Uterus (tissue), 4 donors: ENCODE results near the gene CLIC6. TPM values are rescaled to one million over a fixed set of nuclear protein-coding genes. Genes with fewer than 3 reads are reported as not detected.
"Not testable (repeated sequence)": the region's sequence is repeated elsewhere in the genome, so short reads cannot be mapped to it uniquely, and the experiment has no call there.

ENCODE experiments used
- DNase-seq, 2 donors: peaks; one replicate each; pipeline ENCODE4 v3.0.0-alpha.2; 2019 to 2020
- H3K27ac ChIP-seq, 2 donors: fragments of 200-600 bp; sonication (generic); 1 replicate in 1 of 2; 2 replicates in 1 of 2; pipeline ENCODE4 v1.5.1; 2016 to 2018
- H3K27me3 ChIP-seq, 2 donors: fragments of 200-600 bp; sonication (generic); one replicate each; pipeline ENCODE4 v1.5.1; 2018 to 2019; ENCODE audit warnings: control low read depth in 1 of 2
- H3K36me3 ChIP-seq, 2 donors: fragments of 200-600 bp; sonication (generic); one replicate each; pipeline ENCODE4 v1.5.1; 2019; ENCODE audit warnings: control low read depth in 1 of 2
- H3K4me1 ChIP-seq, 2 donors: fragments of 200-600 bp; sonication (generic); one replicate each; pipeline ENCODE4 v1.5.1; 2018 to 2019; ENCODE audit warnings: control low read depth in 1 of 2
- H3K4me3 ChIP-seq, 2 donors: fragments of 200-600 bp; sonication (generic); 1 replicate in 1 of 2; 2 replicates in 1 of 2; pipeline ENCODE4 v1.5.1; 2018 to 2019; ENCODE audit warnings: mild to moderate bottlenecking in 1 of 2
- H3K9me3 ChIP-seq, 2 donors: fragments of 200-600 bp; sonication (generic); one replicate each; pipeline ENCODE4 v1.5.1; 2019; ENCODE audit warnings: control low read depth in 1 of 2
- POLR2A ChIP-seq, 2 donors: fragments of 450-650 bp; IDR thresholded peaks; one replicate each; pipeline ENCODE4 v1.6.1; 2016; ENCODE audit warnings: antibody characterized with exemption in 2 of 2, mild to moderate bottlenecking in 1 of 2, moderate library complexity in 1 of 2
- intact Hi-C: fragments of 100-400 bp; cut with DNase I; formaldehyde crosslinking; loops from one replicate; pipeline ENCODE4 v1.15.1; 2023; ENCODE audit warnings: low total_unique reads
- total RNA-seq, 4 donors: library from RNA; depleted of rRNA in 3 of 4; stranded (reverse); fragments of >200 nt in 3 of 4; gene quantifications; one replicate each; pipeline versions ENCODE4 v1.1.0 to v1.2.4, GENCODE V29; 2014 to 2023
- TF ChIP-seq, protein P1 (sequence below), 4 experiments: fragments of 200-600 bp in 2 of 4; fragments of 450-650 bp in 2 of 4; sonication (generic) in 2 of 4; IDR thresholded peaks; one replicate each; pipeline ENCODE4 v1.5.1; 2016 to 2019; ENCODE audit warnings: antibody characterized with exemption in 4 of 4, mild to moderate bottlenecking in 2 of 4, moderate library complexity in 1 of 4
- donor health status: DM: yes; HTN: yes; CAD: no.

CLIC6 gene
- total RNA-seq, 4 donors from 2014 or later = under 0.01 to 0.69 (median 0.38) TPM

DNA sequence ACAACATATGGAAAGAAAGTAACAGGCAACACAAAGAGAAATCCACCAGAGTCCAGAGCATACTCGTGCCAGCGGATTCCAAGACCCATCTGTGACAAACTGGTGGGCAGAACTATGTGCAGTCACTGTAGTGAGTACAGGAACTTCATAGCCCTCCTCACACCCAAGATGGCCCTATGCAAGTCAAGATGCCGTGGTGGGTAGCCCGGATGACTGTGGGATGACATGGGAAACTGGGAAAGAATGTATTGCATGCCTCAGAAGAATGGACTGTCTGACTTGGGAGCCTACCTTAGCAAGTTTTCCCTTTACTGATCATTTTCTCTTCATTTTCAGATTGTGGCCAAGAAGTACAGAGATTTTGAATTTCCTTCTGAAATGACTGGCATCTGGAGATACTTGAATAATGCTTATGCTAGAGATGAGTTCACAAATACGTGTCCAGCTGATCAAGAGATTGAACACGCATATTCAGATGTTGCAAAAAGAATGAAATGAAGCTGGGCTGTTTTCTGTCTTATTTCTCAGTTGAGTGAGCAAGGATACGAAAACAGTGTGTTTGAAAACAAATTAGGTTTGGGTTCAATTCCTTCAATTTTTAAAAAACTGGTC is 47.3 kb downstream of the CLIC6 start:
- no peak for DNase-seq
- H3K4me1 ChIP-seq = no peaks in the 10 kb centered on the region
- intact Hi-C loops = no loop called here
- H3K4me3 ChIP-seq = no peak overlapping the region
- no peak overlapping the region for H3K27ac ChIP-seq
- no peaks in the 10 kb centered on the region for H3K36me3 ChIP-seq
- H3K27me3 ChIP-seq = no peaks in the 10 kb centered on the region
- no peaks in the 10 kb centered on the region for H3K9me3 ChIP-seq
- TF ChIP-seq, protein P1, sequence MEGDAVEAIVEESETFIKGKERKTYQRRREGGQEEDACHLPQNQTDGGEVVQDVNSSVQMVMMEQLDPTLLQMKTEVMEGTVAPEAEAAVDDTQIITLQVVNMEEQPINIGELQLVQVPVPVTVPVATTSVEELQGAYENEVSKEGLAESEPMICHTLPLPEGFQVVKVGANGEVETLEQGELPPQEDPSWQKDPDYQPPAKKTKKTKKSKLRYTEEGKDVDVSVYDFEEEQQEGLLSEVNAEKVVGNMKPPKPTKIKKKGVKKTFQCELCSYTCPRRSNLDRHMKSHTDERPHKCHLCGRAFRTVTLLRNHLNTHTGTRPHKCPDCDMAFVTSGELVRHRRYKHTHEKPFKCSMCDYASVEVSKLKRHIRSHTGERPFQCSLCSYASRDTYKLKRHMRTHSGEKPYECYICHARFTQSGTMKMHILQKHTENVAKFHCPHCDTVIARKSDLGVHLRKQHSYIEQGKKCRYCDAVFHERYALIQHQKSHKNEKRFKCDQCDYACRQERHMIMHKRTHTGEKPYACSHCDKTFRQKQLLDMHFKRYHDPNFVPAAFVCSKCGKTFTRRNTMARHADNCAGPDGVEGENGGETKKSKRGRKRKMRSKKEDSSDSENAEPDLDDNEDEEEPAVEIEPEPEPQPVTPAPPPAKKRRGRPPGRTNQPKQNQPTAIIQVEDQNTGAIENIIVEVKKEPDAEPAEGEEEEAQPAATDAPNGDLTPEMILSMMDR (IDR thresholded peaks at IDR 0.05) = no peak
- no peak for TF ChIP-seq POLR2A (IDR thresholded peaks at IDR 0.05)

DNA sequence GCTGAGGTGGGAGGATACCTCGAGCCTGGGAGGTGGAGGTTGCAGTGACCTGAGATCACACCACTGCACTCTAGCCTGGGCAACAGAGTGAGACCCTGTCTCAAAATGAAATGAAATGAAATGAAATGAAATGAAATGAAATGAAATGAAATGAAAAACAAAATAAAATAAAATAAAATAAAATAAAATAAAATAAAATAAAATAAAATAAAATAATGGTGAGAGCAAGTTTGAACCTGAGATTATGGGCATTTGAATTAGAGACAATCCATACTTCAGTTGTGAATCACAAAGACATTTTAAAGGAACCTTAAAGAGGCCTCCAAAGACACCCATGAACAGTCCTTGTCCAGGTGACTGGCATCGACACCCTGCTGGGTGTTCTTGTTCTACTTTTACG is 49.7 kb downstream of the CLIC6 start:
- H3K27me3 ChIP-seq, H3K9me3 ChIP-seq, DNase-seq, H3K4me3 ChIP-seq, H3K4me1 ChIP-seq, intact Hi-C loops, H3K27ac ChIP-seq, H3K36me3 ChIP-seq: not testable (repeated sequence)

DNA sequence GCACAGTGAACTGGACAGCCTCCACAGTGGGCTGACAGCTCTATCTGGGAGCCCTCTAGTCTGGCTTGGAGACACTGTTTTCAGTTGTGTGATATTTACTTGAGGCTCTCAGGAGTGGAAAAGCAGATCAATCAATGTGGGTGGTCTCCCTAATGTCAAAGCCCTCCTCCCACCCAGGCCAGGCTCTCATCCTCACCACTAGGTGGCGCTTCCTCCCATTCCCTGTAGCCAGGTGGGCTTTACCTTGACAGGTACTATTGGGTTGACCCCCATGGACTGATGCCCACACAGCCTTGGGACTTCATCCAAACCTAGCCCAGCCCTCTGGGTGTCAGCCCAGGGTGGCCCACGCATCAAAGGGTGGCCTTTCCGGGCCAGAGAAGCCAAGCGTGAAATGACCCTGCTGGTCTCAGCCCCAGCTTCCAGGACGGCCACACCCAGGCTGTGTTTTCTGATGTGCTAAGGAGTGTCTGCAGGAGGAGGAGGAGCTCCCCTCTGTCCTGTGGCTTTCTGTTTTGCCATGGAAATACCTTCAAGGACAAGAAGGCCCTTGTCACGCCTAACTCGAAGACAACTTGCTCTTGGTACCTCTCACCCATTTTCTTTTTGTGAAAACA is 54.0 kb downstream of the CLIC6 start:
- no peak for TF ChIP-seq POLR2A (IDR thresholded peaks at IDR 0.05)
- TF ChIP-seq, protein P1 (IDR thresholded peaks at IDR 0.05) = peak in 1 of 4 experiments; percentile 5
- no peak for DNase-seq
- H3K27me3 ChIP-seq = no peaks in the 10 kb centered on the region
- no peaks in the 10 kb centered on the region for H3K36me3 ChIP-seq
- no peak overlapping the region for H3K4me3 ChIP-seq
- H3K27ac ChIP-seq = no peak overlapping the region
- H3K4me1 ChIP-seq = no peaks in the 10 kb centered on the region
- intact Hi-C loops = no loop called here
- no peaks in the 10 kb centered on the region for H3K9me3 ChIP-seq

DNA sequence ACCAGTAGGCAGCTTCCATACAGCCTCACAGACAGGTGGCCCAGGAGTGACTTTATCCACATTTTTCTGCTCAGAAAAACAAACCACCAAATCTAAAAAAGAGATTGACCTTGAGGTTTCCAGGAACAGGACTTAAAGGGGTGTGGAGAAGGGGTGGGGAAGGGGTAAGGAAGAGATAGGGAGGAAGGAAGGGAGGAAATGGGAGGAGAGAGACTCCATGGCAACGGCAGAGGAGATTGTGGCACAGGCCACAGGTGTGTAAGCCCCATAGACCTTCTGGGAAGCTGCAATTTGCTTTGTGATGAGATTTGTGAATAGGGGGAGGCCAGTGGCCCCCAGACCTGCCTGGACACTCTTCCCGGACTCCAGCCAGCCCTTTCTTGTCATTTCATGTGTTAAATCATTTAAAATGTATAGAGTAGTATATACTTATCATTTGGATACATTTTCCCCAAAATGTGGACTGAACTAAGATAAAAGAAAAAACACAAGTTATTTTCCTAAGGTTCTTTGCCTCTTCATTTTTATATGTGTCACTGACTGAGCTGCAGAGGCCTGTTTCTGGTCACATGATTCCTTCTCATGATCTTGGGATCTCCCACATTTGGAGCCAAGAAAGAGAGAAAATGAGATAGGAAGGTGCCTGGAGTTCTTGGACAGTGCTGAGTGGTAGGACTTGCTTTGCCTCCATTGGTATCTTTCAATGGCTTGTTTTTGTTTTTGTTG is 55.5 kb downstream of the CLIC6 start:
- TF ChIP-seq, protein P1 (IDR thresholded peaks at IDR 0.05) = no peak
- no peak for TF ChIP-seq POLR2A (IDR thresholded peaks at IDR 0.05)
- Histone ChIP-seq H3K9me3 (no peaks in the 10 kb centered on the region), H3K4me1 (no peaks in the 10 kb centered on the region), H3K27me3 (no peaks in the 10 kb centered on the region), H3K36me3 (no peaks in the 10 kb centered on the region), H3K27ac (no peak overlapping the region), H3K4me3 (no peak overlapping the region)
- DNase-seq = no peak
- intact Hi-C loops = no loop called here

DNA sequence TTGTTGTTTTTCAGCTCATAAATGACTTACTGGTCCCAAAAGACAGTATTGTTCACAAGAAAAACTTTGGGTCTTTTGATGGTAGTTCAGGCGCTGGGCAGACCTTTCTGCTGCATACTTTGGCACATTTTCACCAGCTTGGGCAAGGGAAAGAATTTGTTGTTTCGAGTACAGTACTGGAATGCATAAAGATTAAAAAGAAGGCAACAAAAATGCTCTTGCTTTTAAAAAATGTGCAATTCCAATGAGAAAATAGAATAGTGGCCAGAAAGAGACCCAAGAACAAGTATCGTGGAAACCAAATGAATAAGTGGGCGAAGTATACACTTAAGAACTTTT is 56.0 kb downstream of the CLIC6 start:
- intact Hi-C loops = no loop called here
- DNase-seq = no peak
- Histone ChIP-seq H3K36me3 (no peaks in the 10 kb centered on the region), H3K9me3 (no peaks in the 10 kb centered on the region), H3K27me3 (no peaks in the 10 kb centered on the region), H3K27ac (no peak overlapping the region), H3K4me1 (no peaks in the 10 kb centered on the region), H3K4me3 (no peak overlapping the region)
- no peak for TF ChIP-seq POLR2A (IDR thresholded peaks at IDR 0.05)
- TF ChIP-seq, protein P1 (IDR thresholded peaks at IDR 0.05) = no peak
